Lower leg skin (tissue), 3 donors: ENCODE data around the gene STT3B.

Source experiments
- CTCF ChIP-seq, 3 donors: fragments of 450-650 bp; IDR thresholded peaks; one replicate each; pipeline ENCODE4 v1.5.1; 2016; ENCODE audit warnings: antibody characterized with exemption in 3 of 3, mild to moderate bottlenecking in 3 of 3, moderate library complexity in 2 of 3
- POLR2A ChIP-seq, 2 donors: fragments of 450-650 bp; IDR thresholded peaks; one replicate each; pipeline ENCODE4 v1.6.1; 2016 to 2017; ENCODE audit warnings: antibody characterized with exemption in 2 of 2, mild to moderate bottlenecking in 1 of 2, moderate library complexity in 1 of 2

GRCh38 chr3:31673950-31674349 lies 141.2 kb downstream of the STT3B start:
- no peak for TF ChIP-seq CTCF (IDR thresholded peaks at IDR 0.05)
- no peak for TF ChIP-seq POLR2A (IDR thresholded peaks at IDR 0.05)
